ENCODE measurements around the gene ABCA13.

The ABCA13 gene

GRCh38 chr7:48525736-48526732 lies 354.8 kb downstream of the ABCA13 start (continued):
- TF ChIP-seq ZNF600 (tag by site-specific recombination; IDR thresholded peaks at IDR 0.05) (no peak), ZNF549 (tag by site-specific recombination; IDR thresholded peaks at IDR 0.05) (no peak), ZBTB17 (tag by site-specific recombination; IDR thresholded peaks at IDR 0.05) (no peak), ZNF311 (tag by site-specific recombination; IDR thresholded peaks at IDR 0.05; ENCODE audit: borderline replicate concordance) (no peak), ZNF692 (tag by site-specific recombination; IDR thresholded peaks at IDR 0.05) (no peak)

- Histone ChIP-seq H3K9me3 (ENCODE audit: control insufficient read depth, insufficient read depth, low read depth, low read length) (no peaks in the 10 kb centered on the region), H3K27ac (ENCODE audit: extremely low read depth, low read depth, low read length) (no peak overlapping the region), H3K36me3 (ENCODE audit: control insufficient read depth in 2 of 2, insufficient read depth in 1 of 2, low read length in 2 of 2) (no peaks in the 10 kb centered on the region), H3K4me1 (ENCODE audit: control insufficient read depth, insufficient read depth, low read length) (no peaks in the 10 kb centered on the region), H3K4me3 (ENCODE audit: low read depth, low read length) (no peak overlapping the region)
- ChIA-PET POLR2A (no interaction called here), CTCF (interaction anchor here (1.0 kb wide), 1 partner anchor 229 kb away, joined by 4 read pairs; no protein-coding TSS in a partner anchor)
- TF ChIP-seq IKZF3 (tag by site-specific recombination; IDR thresholded peaks at IDR 0.05) (no peak), ZNF660 (tag by site-specific recombination; IDR thresholded peaks at IDR 0.05) (no peak), ZBTB8A (tag by site-specific recombination; IDR thresholded peaks at IDR 0.05) (no peak), ZNF560 (tag by site-specific recombination; IDR thresholded peaks at IDR 0.05; ENCODE audit: borderline replicate concordance) (no peak), ZNF174 (tag by site-specific recombination; IDR thresholded peaks at IDR 0.05) (no peak), YY2 (tag by site-specific recombination; IDR thresholded peaks at IDR 0.05) (no peak), ZNF335 (tag by site-specific recombination; conservative IDR thresholded peaks at IDR 0.05) (no peak), ZNF239 (tag by site-specific recombination; IDR thresholded peaks at IDR 0.05) (no peak), ZNF596 (tag by site-specific recombination; IDR thresholded peaks at IDR 0.05) (no peak), PRDM1 (tag by site-specific recombination; IDR thresholded peaks at IDR 0.05) (no peak)
- TF ChIP-seq, protein P1, sequence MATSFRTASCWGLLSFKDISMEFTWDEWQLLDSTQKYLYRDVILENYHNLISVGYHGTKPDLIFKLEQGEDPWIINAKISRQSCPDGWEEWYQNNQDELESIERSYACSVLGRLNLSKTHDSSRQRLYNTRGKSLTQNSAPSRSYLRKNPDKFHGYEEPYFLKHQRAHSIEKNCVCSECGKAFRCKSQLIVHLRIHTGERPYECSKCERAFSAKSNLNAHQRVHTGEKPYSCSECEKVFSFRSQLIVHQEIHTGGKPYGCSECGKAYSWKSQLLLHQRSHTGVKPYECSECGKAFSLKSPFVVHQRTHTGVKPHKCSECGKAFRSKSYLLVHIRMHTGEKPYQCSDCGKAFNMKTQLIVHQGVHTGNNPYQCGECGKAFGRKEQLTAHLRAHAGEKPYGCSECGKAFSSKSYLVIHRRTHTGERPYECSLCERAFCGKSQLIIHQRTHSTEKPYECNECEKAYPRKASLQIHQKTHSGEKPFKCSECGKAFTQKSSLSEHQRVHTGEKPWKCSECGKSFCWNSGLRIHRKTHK (tag by site-specific recombination; IDR thresholded peaks at IDR 0.05) = no peak
Observed at GRCh38 chr7:48528646-48529045, 357.4 kb downstream of the ABCA13 start.

DNA sequence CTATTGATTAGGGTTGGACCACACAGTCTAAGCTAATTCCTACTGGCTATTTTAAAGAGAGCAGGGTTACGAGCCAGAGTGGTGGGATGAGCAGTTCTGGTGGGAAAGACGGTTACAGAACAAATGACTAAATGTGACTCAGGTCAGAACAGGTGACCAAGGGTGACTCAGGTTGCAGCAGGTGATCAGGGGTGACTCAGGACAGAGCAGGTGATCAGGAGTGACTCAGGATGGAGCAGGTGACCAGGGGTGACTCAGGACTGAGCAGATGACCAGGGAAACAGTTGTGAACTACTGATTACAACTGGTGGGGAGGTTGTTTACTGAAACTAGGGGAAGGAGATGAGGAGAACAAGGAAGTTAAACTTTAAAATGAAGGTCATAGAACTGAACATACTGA lies 366.3 kb downstream of the ABCA13 start:
- CTCF ChIA-PET = no interaction called here
- POLR2A ChIA-PET = no interaction called here

More for the DNA sequence above, 366.3 kb downstream of the ABCA13 start:
- no peak overlapping the region for H3K4me3 ChIP-seq (ENCODE audit: low read depth, low read length)
- no peaks in the 10 kb centered on the region for H3K9me3 ChIP-seq (ENCODE audit: control insufficient read depth, insufficient read depth, low read depth, low read length)
- H3K36me3 ChIP-seq (ENCODE audit: control insufficient read depth in 2 of 2, insufficient read depth in 1 of 2, low read length in 2 of 2) = no peaks in the 10 kb centered on the region
- TF ChIP-seq GLI4 (tag by site-specific recombination; IDR thresholded peaks at IDR 0.05) = no peak
- TF ChIP-seq SALL2 (tag by site-specific recombination; IDR thresholded peaks at IDR 0.05; ENCODE audit: borderline replicate concordance) = no peak
- TF ChIP-seq ZNF600 (tag by site-specific recombination; IDR thresholded peaks at IDR 0.05) = no peak
- TF ChIP-seq OVOL3 (tag by site-specific recombination; IDR thresholded peaks at IDR 0.05) = no peak
- TF ChIP-seq BCL6B (tag by site-specific recombination; IDR thresholded peaks at IDR 0.05) = no peak
- TF ChIP-seq ZNF707 (tag by site-specific recombination; IDR thresholded peaks at IDR 0.05) = no peak
- no peak overlapping the region for H3K27ac ChIP-seq (ENCODE audit: extremely low read depth, low read depth, low read length)
- H3K4me1 ChIP-seq (ENCODE audit: control insufficient read depth, insufficient read depth, low read length) = no peaks in the 10 kb centered on the region
